HepG2 (cell line): ENCODE results near the gene ARMH4. TPM values are rescaled to one million over a fixed set of nuclear protein-coding genes. Genes with fewer than 3 reads are reported as not detected.

Experiments
- ATAC-seq: fragments of 200-7000 bp; cut with Tn5 transposase; 3 replicates; pipeline ENCODE4 v1.9.1; 2020; ENCODE audit warnings: mild to moderate bottlenecking, moderate library complexity
- BruUV-seq: library from RNA; stranded (reverse); fragments of 400-500 nt; replicated peaks from 2 replicates; lab custom pipeline; 2021; lab: Mats Ljungman, UMichigan
- CTCF ChIA-PET: fragments of 300-600 bp; formaldehyde crosslinking; extraction: SDS; loops from one replicate; lab custom pipeline; 2021; ENCODE audit warnings: low total read pairs, inconsistent platforms, low intra/inter-chr PET ratio; lab: Yijun Ruan, JAX
- POLR2A ChIA-PET: fragments of 350-600 bp; sonication (Branson Sonifier 250); formaldehyde crosslinking; loops from one replicate; lab custom pipeline; 2020; ENCODE audit warnings: antibody characterized with exemption, inconsistent platforms; lab: Yijun Ruan, JAX
- DNase-seq: peaks from one replicate; pipeline ENCODE4 v3.0.0-alpha.2; 2015; ENCODE audit warnings: low spot score
- FAIRE-seq: peaks from 3 replicates; lab custom pipeline; 2011; peaks lifted over from hg19 to GRCh38; lab: Jason Lieb, UNC
- H2AFZ ChIP-seq: one replicate; pipeline ENCODE4 v1.6.1; 2011; ENCODE audit warnings: low read length, inconsistent platforms
- H3K27ac ChIP-seq: fragments of 300-600 bp; 3 replicates; pipeline ENCODE4 v1.8.0; 2011; ENCODE audit warnings: mixed run types, mild to moderate bottlenecking, mixed read lengths, low read length, inconsistent platforms; ENCODE audit not compliant: insufficient read depth; ENCODE audit errors: extremely low read length
- H3K27me3 ChIP-seq, 2 experiments: fragments of 200-600 bp in 1 of 2; 2 replicates in 1 of 2; 3 replicates in 1 of 2; pipeline versions ENCODE4 v1.6.0 to v1.8.0; 2011; ENCODE audit warnings: low read length in 2 of 2, mild to moderate bottlenecking in 2 of 2, moderate library complexity in 2 of 2, inconsistent platforms in 1 of 2; ENCODE audit not compliant: insufficient read depth in 2 of 2, control insufficient read depth in 1 of 2
- H3K36me3 ChIP-seq, 2 experiments: fragments of 200-600 bp in 1 of 2; replicated peaks in 1 of 2; 2 replicates in 1 of 2; 3 replicates in 1 of 2; pipeline versions ENCODE4 v1.5.1 to v1.8.0; 2011; ENCODE audit warnings: low read length in 2 of 2, inconsistent platforms in 1 of 2; ENCODE audit not compliant: insufficient read depth in 2 of 2, control insufficient read depth in 1 of 2
- H3K4me1 ChIP-seq: 2 replicates; pipeline ENCODE4 v1.5.1; 2012; ENCODE audit warnings: low read length, inconsistent platforms; ENCODE audit not compliant: insufficient read depth
- H3K4me2 ChIP-seq: 2 replicates; pipeline ENCODE4 v1.6.0; 2011; ENCODE audit warnings: low read depth, low read length, inconsistent platforms
- H3K4me3 ChIP-seq, 3 experiments: fragments of 200-600 bp in 1 of 3; sonication (generic), shearing (Covaris generic) in 1 of 3; replicated peaks in 1 of 3; 2 replicates each; pipeline ENCODE4 v1.5.1; 2011 to 2016; ENCODE audit warnings: low read length in 3 of 3, inconsistent platforms in 2 of 3, low read depth in 2 of 3, mild to moderate bottlenecking in 2 of 3, control low read depth in 1 of 3, mixed read lengths in 1 of 3; ENCODE audit not compliant: insufficient read depth in 1 of 3
- H3K79me2 ChIP-seq: one replicate; pipeline ENCODE4 v1.6.1; 2011; ENCODE audit warnings: low read length, inconsistent platforms; ENCODE audit not compliant: insufficient read depth
- H3K9ac ChIP-seq: 2 replicates; pipeline ENCODE4 v1.6.0; 2011; ENCODE audit warnings: mild to moderate bottlenecking, low read depth, low read length, inconsistent platforms; ENCODE audit not compliant: insufficient read depth
- H3K9me3 ChIP-seq: 2 replicates; pipeline ENCODE4 v1.5.1; 2012; ENCODE audit warnings: mild to moderate bottlenecking, low read length
- H4K20me1 ChIP-seq: 2 replicates; pipeline ENCODE4 v1.6.0; 2011; ENCODE audit warnings: inconsistent platforms, mild to moderate bottlenecking, low read length, moderate library complexity; ENCODE audit not compliant: insufficient read depth
- BCL6 ChIP-seq: IDR thresholded peaks from 2 replicates; pipeline ENCODE4 v1.6.1; 2016; ENCODE audit warnings: missing genetic modification reagents, missing compliant biosample characterization
- KDM5A ChIP-seq: fragments of 200-600 bp; sonication (generic); IDR thresholded peaks from 2 replicates; pipeline ENCODE4 v1.7.0; 2018; ENCODE audit warnings: antibody characterized with exemption, mild to moderate bottlenecking, low read length, borderline replicate concordance
- KLF11 ChIP-seq: IDR thresholded peaks from 2 replicates; pipeline ENCODE4 v1.6.1; 2016; ENCODE audit warnings: missing compliant biosample characterization
- MTA3 ChIP-seq: sonication (generic); formaldehyde crosslinking; IDR thresholded peaks from 2 replicates; pipeline ENCODE4 v1.4.0; 2020; ENCODE audit warnings: missing genetic modification reagents
- REL ChIP-seq: sonication (generic); formaldehyde crosslinking; conservative IDR thresholded peaks from 2 replicates; pipeline ENCODE4 v1.8.0; 2022; ENCODE audit warnings: mild to moderate bottlenecking, missing genetic modification reagents, moderate library complexity
- SNAI1 ChIP-seq: sonication (generic); formaldehyde crosslinking; IDR thresholded peaks from 2 replicates; pipeline ENCODE4 v1.5.0; 2020; ENCODE audit warnings: mild to moderate bottlenecking, missing genetic modification reagents, borderline replicate concordance
- ZNF615 ChIP-seq: sonication (generic); formaldehyde crosslinking; IDR thresholded peaks from 2 replicates; pipeline ENCODE4 v1.5.0; 2020; ENCODE audit warnings: mild to moderate bottlenecking, missing genetic modification reagents, borderline replicate concordance
- ZNF790 ChIP-seq: sonication (generic); formaldehyde crosslinking; IDR thresholded peaks from 2 replicates; pipeline ENCODE4 v1.8.0; 2022; ENCODE audit warnings: missing genetic modification reagents, mild to moderate bottlenecking, borderline replicate concordance
- WGBS: methylation state at CpG from one replicate; pipeline ENCODE4 v1.1.6; 2017; ENCODE audit warnings: low lambda C conversion rate; 5-methylcytosine and 5-hydroxymethylcytosine counted together
- in situ Hi-C: cut with HindIII; loops from 2 replicates; pipeline ENCODE4 v1.10.0; 2017; ENCODE audit warnings: low pct_unique_long_range_greater_than_20kb; ENCODE audit not compliant: extremely low pct_ligation_motif_present
- intact Hi-C: fragments of 100-400 bp; cut with micrococcal nuclease; formaldehyde crosslinking; loops from one replicate; pipeline ENCODE4 v1.10.0; 2022; ENCODE audit not compliant: unreplicated experiment
- polyA plus RNA-seq, 8 experiments: library from polyadenylated mRNA; depleted of rRNA in 3 of 8; stranded (reverse) in 7 of 8; unstranded in 1 of 8; fragments of >200 nt; fragmentation: Illumina TruSeq in 4 of 8; extraction: Trizol in 4 of 8; gene quantifications; 2 replicates each; pipeline versions ENCODE4 v1.2.1 to v1.2.3, GENCODE V29; 2011 to 2016; ENCODE audit warnings: low read depth in 4 of 8, missing spikeins in 1 of 8, mixed read lengths in 1 of 8; ENCODE audit not compliant: insufficient read depth in 1 of 8
- total RNA-seq, 5 experiments: library from RNA; depleted of rRNA; stranded (reverse); fragments of >200 nt; fragmentation: Illumina TruSeq; extraction: Trizol; gene quantifications; 2 replicates each; pipeline ENCODE4 v1.2.3, GENCODE V29; 2016; ENCODE audit warnings: low read depth in 1 of 5
- TF ChIP-seq, protein P1 (sequence below): sonication (generic); formaldehyde crosslinking; conservative IDR thresholded peaks from 2 replicates; pipeline ENCODE4 v1.4.0; 2020; ENCODE audit warnings: missing genetic modification reagents
- TF ChIP-seq, protein P2 (sequence below): sonication (generic); formaldehyde crosslinking; IDR thresholded peaks from 2 replicates; pipeline ENCODE4 v1.4.0; 2020; ENCODE audit warnings: missing genetic modification reagents, borderline replicate concordance

The ARMH4 gene
- total and polyA plus RNA-seq, 2 of the 13 experiments (the other 11 are each of a cell fraction or from before 2014, with no cell fraction given): 0.02 to 0.18 TPM

DNA sequence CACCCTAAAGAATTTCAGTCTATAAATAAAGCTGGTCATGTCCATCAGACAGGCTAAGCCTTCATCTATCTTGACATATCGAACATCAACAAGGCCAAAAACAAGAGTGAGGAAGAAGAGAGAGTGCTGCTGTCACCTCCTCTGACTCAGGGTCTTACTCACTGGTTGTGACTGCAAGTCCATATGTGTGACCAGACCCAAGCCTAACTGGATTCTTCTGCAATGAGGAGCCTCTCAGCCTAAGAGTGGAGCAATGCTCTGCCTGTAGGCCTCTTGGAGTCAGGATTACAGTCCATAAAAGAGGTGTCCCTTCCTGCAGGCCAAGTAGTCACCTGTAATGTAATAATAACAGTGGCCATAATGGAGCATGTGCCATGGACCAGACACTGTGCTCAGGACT lies 165.0 kb downstream of the ARMH4 start:
- Histone ChIP-seq H3K36me3 (no peaks in the 10 kb centered on the region), H3K27me3 (peaks cover 0 to 12% of the 10 kb centered on the region in 2 experiments; a peak in 3 of 5 replicates), H2AFZ (no peak overlapping the region), H3K27ac (no peak overlapping the region), H3K4me3 (no peak overlapping the region), H3K9ac (no peak overlapping the region), H3K79me2 (no peaks in the 10 kb centered on the region), H3K4me1 (no peaks in the 10 kb centered on the region), H3K9me3 (no peaks in the 10 kb centered on the region), H3K4me2 (no peak overlapping the region), H4K20me1 (no peaks in the 10 kb centered on the region)
- WGBS: 0% methylated on average over 1 of the region's 1 CpG
- FAIRE-seq (no peak), ATAC-seq (no peak), DNase-seq (no peak)
- intact Hi-C loops: no loop called here
- CTCF ChIA-PET: no interaction called here
- in situ Hi-C loops: no loop called here
- BruUV-seq: no TSS peak
- POLR2A ChIA-PET: no interaction called here
- TF ChIP-seq ZNF790 (CRISPR knock-in tag): no peak

DNA sequence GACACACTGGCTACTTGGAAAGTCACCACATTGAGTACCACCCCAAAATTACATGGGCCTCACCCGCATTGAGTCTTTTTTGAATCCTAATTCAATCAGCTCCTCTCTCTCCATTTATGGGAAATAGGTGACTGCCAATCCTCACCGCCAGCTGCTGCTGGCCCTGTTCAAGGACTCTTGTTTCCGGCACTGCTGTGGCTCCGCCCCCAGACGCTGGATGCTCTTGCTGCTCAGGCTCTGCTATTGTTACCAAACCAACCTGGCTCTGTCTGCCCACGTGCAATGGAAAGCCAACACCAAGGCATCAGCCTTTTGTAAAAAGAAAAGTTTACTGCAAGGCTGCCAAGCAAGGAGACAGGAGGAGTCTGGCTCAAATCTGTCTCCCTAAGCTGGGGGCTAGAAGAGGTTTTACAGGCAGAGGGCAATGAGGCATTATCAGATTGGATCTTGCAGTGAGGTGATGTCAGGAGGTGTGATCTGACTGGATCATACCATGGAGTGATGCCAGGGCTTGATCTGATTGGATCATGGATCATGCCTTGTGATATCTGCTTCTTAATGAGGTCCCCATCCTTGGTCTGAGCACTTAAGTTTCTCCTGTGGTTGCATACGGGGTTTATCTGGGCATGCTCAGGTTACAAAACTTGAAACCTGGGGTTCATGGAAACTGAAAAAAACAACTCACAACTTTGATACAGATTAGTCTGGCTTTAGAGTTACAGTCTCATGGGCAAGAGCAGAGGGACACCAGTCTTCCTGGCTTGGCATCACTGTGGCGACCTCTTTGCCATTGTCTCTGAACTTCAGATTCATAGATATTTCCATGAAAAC lies 169.0 kb downstream of the ARMH4 start:
- H3K4me2 ChIP-seq: no peak overlapping the region
- H3K27me3 ChIP-seq: peaks cover 0 to 12% of the 10 kb centered on the region in 2 experiments; a peak in 3 of 5 replicates
- ChIA-PET POLR2A (no interaction called here), CTCF (no interaction called here)
- no peak overlapping the region for H3K4me3 ChIP-seq
- FAIRE-seq (no peak), DNase-seq (no peak), ATAC-seq (no peak)
- no peaks in the 10 kb centered on the region for H3K36me3 ChIP-seq
- 1% methylated on average over 7 of the region's 8 CpGs for WGBS
- H2AFZ ChIP-seq: no peak overlapping the region
- BruUV-seq: no TSS peak
- H3K9ac ChIP-seq: no peak overlapping the region
- no peaks in the 10 kb centered on the region for H3K4me1 ChIP-seq
- TF ChIP-seq ZNF615 (CRISPR knock-in tag) (no peak), BCL6 (CRISPR knock-in tag) (no peak), KDM5A (no peak), MTA3 (no peak), SNAI1 (no peak), KLF11 (CRISPR knock-in tag) (no peak), REL (CRISPR knock-in tag) (no peak)
- TF ChIP-seq, protein P1, sequence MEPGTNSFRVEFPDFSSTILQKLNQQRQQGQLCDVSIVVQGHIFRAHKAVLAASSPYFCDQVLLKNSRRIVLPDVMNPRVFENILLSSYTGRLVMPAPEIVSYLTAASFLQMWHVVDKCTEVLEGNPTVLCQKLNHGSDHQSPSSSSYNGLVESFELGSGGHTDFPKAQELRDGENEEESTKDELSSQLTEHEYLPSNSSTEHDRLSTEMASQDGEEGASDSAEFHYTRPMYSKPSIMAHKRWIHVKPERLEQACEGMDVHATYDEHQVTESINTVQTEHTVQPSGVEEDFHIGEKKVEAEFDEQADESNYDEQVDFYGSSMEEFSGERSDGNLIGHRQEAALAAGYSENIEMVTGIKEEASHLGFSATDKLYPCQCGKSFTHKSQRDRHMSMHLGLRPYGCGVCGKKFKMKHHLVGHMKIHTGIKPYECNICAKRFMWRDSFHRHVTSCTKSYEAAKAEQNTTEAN: no peak
- TF ChIP-seq, protein P2, sequence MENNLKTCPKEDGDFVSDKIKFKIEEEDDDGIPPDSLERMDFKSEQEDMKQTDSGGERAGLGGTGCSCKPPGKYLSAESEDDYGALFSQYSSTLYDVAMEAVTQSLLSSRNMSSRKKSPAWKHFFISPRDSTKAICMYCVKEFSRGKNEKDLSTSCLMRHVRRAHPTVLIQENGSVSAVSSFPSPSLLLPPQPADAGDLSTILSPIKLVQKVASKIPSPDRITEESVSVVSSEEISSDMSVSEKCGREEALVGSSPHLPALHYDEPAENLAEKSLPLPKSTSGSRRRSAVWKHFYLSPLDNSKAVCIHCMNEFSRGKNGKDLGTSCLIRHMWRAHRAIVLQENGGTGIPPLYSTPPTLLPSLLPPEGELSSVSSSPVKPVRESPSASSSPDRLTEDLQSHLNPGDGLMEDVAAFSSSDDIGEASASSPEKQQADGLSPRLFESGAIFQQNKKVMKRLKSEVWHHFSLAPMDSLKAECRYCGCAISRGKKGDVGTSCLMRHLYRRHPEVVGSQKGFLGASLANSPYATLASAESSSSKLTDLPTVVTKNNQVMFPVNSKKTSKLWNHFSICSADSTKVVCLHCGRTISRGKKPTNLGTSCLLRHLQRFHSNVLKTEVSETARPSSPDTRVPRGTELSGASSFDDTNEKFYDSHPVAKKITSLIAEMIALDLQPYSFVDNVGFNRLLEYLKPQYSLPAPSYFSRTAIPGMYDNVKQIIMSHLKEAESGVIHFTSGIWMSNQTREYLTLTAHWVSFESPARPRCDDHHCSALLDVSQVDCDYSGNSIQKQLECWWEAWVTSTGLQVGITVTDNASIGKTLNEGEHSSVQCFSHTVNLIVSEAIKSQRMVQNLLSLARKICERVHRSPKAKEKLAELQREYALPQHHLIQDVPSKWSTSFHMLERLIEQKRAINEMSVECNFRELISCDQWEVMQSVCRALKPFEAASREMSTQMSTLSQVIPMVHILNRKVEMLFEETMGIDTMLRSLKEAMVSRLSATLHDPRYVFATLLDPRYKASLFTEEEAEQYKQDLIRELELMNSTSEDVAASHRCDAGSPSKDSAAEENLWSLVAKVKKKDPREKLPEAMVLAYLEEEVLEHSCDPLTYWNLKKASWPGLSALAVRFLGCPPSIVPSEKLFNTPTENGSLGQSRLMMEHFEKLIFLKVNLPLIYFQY (CRISPR knock-in tag): no peak
- TF ChIP-seq, all 625 proteins: peak for 0
- intact Hi-C loops: no loop called here
- Histone ChIP-seq H3K9me3 (no peaks in the 10 kb centered on the region), H4K20me1 (no peaks in the 10 kb centered on the region), H3K79me2 (no peaks in the 10 kb centered on the region), H3K27ac (no peak overlapping the region)
- in situ Hi-C loops: no loop called here
